NCI-H774 (cell line): ENCODE data around the gene STAC3.

Experiments used
- DNase-seq: peaks from one replicate; lab custom pipeline; 2025; lab: John Stamatoyannopoulos, UW

STAC3 gene

GRCh38 chr12:57254506-57255280 lies 3.7 kb upstream of the STAC3 start:
- DNase-seq, result no peak

- no peak for DNase-seq
Measured at GRCh38 chr12:57250541-57250940, 446 bp downstream of the STAC3 start.

- DNase-seq, result no peak
Measured at GRCh38 chr12:57248934-57249742, 1.8 kb downstream of the STAC3 start.

- DNase-seq, result no peak
Measured at GRCh38 chr12:57247041-57247440, 3.9 kb downstream of the STAC3 start.

GRCh38 chr12:57244312-57244696 lies 6.7 kb downstream of the STAC3 start:
- no peak for DNase-seq

DNA sequence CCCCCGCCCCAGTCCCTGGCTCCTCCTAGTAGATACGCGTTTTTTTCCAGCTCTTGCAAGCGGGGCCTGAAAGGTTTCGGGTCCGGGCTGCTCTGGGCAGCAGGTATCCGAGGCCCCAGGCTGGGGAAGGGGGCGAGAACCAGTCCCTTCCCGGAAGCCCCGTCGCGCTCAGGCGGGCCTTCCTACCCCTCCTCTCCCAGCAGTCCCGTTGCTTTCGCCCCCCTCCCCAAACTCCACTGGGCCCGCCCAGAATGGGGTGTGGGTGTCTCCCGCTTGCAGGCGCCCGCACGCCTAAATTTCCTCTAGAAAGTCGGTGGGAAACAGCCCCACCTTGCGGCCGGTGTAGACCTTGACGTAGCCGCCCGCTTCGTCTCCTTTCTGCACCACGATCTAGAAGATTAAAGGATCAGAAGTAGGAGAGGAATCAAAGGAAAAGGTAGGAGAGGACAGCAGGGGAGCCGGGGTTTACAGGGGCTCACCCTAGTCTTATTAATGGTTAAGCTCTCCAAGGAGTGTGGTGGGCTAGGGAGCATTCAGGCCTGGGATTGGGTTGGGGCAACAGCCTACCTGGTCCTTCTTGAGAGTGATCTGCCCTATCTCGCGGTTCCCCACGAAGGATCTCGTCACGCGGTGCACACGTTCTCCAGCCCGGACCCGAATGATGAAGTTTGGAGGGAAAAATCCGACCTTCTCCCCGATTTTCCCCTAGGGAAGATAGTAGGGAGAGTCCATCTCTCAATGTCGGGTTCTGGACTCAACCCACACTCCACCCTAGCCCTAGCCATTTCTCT lies 7.3 kb downstream of the STAC3 start:
- DNase-seq, result peak; percentile 56

DNA sequence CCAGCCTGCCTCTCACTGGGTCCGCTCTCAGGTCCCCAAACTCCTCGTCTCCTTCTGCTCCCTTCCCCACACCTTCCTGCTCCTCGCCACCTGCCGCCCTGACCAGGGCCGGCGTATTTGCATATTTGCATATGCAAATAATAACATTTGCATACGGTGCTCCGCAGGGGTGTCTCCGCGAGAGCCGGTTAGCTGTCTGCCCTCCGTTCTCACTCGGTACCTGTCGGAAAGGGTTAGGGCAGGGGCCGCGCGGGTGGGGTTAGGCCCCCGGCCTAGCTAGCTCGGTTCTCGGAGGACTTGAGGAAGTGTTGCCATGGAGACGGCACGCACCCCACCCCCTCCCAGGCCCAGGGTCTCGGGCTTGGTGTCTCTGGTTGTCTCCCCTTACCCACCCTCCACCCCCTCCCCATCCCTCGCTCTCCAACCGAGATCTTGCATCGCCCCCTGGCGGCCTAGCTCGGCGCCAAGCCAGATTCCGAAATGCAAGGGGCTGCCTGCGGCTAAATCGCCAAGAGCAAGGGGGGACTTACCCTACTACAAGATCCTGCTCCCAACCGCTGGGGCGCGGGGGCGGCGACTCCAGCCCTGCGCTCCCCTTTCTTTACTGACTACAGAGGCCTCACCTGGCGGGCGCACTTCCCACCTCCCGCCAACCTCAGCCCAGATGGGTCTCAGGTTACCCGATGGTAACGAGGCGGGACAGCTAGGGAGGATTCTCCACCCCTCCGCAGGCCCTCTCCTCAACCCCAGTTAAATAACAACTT lies 8.1 kb downstream of the STAC3 start:
- DNase-seq, result peak; percentile 90

GRCh38 chr12:57242329-57242690 lies 8.7 kb downstream of the STAC3 start:
- DNase-seq, result peak; percentile 83

DNA sequence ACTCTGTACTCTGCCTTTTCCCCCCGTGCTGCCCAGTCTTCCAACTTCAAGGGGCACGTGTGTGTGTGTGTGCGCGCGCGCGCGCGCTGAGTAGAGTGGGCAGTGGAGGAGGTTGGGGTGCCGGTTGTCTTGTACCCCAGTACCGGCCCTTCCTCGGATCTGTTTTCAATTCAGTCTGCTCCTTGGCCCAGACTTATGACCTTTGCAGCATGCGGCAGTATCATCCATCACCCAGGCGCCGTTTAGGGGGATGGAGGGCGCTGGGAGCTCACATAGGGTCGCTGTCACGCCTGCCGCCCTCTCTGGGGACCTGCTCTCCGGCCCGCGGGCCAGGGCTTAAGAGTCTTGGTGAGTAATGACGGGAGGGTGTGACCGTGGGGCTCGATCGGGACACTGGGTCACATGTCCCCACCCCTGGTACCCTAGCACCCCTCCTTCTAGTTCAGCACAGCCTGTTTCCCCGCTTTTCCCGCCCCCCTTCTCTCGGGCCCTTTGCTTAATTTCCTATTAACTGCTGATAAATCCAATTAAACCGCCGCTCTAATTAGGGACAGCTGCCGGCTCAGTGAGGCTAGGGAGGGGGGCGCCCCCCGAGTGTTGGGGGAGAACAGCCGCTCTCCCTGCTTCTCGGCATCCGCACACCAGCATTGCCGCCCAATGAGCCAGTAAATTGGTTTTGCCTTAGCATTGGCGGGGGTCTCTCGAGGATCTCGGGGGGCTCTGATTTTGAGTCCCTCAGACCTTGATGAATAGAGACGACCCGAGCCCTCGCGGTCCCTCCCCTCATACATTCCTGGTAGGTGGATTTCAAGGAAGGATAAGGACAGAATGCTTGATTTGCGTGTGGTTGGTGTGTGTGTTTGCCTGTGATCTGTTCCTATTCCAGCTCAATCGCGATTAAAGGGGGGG lies 9.3 kb downstream of the STAC3 start:
- DNase-seq, result no peak

GRCh38 chr12:57240926-57241401 lies 10.0 kb downstream of the STAC3 start:
- DNase-seq, result no peak

DNA sequence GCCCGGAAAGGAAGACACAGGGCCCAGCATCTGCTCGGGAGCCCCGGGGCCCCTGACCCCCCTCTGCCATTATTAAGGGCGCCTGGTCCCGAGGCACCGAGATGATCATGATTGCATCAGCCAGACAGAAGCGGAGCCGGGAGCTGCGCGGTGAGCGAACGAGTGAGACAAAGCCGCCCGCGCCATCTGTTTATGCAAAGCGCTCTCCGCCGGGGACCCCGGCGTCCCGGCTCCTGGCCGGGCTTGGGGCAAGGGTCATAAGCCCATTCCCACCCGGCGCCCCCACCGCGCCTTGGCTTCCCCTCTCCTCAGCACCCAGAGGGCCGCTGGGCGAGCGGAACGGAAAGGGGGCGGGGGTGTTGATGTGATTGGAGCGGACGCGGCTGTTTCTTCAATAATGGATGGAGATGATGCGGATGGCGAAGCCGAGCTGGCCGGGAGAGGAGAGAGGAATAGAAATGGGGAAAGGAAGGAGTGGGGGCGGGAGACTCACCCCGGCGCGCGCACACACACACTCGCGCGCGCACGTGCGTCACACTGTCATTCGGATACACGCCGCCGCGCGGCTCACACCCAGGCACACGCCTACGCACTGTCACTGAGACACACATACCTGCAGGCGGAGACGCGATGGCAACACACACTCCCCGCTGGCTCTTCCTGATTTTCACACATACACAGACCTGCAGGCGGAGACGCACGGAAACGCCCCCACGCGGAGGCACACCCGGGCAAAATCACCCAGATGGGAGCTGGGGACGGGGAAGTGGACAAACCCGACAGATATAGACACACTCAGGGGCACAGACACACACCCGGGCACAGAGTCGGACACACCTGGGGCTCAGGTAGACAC lies 10.7 kb downstream of the STAC3 start:
- DNase-seq, result peak; percentile 51

GRCh38 chr12:57239587-57240065 lies 11.4 kb downstream of the STAC3 start:
- no peak for DNase-seq

DNA sequence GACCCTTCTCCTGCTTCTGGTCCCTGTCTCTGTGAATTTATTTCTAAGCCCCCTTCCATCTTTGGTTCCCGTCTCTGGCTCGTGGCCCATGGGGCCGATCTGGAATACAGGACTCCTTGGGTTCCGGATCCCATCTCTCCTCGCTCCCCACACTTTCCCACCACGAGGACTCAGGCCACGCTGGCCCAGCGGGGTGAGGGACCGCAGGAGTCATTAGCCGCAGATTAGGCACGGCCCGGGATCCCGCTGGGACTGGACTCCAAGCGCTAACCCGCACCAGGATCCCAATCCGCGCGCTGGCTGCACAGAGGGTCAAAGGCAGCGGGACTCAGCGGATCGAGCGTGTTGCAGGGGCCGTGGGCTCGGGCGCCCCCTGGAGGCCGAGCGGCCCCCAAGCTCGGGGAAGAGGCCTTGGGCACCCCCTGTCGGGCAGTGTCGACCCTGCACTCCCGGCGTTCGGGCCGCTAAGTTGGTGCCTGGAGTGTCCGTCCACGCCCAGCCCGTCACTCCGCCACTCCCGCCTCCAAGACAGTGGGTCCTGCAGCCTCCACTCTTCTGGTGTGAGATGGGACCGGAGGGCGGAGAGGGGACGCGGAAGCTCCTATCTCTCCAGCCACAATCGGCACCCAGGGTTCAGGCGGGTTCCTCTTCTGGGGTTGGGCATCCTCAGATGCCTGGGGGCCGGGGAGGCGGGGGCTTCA lies 12.0 kb downstream of the STAC3 start:
- DNase-seq, result peak; percentile 88

- peak; percentile 47 for DNase-seq
Measured at GRCh38 chr12:57237932-57238853, 12.8 kb downstream of the STAC3 start.

GRCh38 chr12:57237596-57237931 lies 13.4 kb downstream of the STAC3 start:
- no peak for DNase-seq

DNA sequence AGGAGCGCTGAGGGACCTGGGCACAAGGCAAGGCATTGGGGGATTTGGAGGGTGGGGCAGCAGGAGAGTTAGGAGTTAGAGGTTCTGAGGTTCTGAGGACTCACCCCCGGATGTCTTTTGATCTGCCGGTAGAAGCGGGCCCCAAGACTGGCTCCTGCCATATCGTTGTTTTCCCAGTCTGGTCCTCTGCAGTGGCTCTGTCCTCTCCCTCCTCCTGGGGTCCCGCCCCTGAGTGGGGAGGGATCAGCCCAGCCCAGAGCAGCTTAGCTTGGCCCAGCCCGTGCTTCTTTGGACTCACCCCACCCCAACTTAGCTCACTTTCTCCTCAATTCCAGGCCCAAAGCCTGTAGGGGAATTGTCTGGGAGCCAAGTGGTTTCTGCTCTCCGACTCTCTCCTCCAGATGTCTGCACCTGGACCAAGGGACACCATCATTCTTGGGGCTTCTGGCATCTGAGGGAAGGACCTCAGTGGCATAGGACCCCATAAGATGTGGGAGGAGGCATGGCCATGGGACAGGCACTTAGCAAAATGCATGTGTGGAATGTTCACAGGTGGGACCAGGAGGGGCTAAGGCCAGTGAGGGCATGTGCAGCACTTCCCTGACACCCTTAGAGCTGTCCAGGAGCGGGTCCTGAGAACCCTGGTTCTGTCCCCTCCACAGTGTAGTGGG lies 13.9 kb downstream of the STAC3 start:
- no peak for DNase-seq

DNA sequence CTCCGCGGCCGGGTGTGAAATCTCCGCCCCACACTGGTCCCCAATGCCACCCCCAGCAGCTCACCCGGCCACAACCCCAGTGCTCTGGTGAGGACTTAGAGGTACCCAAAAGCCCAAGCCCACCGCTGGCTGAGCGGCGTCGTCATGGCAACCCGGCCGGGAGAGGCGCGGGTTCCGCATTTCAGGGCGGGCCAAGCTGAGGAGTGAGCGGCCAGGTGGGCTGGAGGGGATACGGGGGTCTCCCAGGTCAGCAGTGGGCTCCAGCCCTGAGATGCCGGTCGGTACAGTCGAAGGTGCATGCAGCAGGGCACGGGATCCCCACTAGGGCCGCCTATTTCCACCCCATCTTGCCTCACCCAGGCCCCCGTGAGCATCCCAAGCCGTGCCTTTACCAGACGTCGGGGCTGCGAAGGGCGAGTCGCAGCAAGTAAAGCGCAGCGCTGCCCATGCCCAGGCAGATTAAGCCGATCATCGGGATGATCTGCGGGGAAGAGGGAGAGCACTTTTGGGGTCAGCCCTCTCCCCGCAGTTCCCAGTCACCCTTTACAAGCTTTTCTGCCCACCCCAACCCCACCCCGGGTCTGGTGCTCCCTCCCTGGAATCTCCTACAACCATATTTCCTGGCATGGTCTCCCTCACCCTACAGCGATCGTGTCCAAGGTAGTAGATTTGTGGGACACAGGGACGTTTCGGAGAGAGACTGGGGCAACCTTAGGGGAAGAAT lies 14.6 kb downstream of the STAC3 start:
- no peak for DNase-seq
